NCI-H69 (cell line): Measurements from ENCODE around the gene IL32.

ENCODE experiments used
- DNase-seq: peaks from one replicate; lab custom pipeline; 2025; lab: John Stamatoyannopoulos, UW

IL32 gene

DNA sequence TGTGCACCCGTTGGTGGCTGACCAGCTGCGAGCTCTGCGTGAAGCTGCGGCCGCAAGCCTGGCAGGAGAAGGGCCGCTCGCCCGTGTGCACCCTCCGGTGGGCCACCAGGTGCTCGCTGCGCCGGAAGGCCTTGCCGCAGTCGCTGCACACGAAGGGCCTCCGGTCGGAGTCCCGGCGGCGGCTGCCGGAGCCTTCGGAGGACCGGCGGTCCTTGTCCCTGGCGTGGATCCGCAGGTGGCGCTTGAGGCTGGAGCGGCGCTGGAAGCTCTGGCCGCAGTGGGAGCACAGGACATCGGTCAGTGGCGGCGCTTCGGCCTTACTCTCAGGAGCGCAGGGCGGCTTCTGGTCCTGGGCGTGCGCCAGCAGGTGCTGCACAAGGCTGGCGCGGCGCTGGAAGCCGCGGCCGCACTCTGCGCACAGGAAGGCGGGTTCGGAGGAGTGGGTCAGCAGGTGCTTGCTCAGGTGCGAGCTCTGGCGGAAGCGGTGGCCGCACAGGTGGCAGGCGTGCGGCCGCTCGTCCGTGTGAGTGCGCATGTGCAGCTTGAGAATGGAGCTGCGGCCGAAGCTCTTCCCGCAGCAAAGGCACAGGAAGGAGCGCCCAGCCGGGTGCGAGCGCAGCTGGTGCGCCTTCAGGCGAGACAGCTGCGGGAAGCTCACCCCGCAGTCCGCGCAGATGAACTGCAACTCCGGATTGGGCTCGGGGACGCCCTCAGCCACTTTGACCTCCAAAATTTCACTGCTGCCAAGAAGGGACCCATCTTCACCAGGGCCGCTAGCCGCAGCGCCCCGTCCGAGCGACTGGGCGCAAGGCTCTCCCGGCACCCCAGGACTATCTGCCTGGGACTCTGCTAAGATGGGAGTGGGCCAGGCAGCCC, 24.5 kb downstream of the IL32 start:
- DNase-seq, result peak; percentile 88

DNA sequence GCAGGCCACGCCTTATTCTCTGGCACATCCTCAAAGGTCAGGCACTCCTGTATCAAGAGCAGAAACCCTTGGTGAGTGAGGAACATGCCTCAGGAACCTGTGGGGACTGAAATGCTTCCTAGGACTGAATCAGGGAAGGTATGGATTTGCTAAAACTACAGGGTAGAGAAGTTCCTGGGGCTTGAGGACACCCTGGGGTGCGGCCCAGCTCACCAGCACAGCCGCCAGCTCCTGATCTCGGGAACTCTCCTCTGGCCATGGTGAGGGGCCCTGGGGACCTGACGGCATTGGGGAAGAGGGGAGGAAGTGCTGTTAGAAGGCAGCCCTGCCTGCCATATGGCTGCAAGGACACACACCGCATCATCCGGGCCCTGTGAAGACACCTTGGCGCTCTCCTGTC, 26.1 kb downstream of the IL32 start:
- DNase-seq, result no peak

DNA sequence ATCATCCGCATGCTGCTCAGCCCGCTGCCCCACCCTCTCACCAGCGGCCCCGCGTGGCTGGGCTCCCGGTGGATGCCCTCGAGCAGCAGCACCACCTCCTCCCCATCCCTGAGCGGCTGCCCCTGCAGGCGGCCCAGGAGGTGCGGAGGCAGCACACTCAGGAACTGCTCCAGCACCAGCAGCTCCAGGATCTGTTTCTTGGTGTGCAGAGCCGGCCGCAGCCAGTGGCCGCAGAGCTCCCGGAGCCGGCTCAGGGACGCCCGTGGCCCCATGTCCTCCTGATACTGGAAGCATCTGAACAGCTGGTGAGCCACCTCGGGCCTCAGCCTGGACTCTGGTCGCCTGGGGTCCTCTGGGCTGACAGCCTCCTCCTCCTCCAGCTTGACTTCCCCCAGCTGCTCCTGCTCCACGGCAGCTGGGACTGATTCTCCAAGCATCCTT, 27.1 kb downstream of the IL32 start:
- DNase-seq, result no peak

DNA sequence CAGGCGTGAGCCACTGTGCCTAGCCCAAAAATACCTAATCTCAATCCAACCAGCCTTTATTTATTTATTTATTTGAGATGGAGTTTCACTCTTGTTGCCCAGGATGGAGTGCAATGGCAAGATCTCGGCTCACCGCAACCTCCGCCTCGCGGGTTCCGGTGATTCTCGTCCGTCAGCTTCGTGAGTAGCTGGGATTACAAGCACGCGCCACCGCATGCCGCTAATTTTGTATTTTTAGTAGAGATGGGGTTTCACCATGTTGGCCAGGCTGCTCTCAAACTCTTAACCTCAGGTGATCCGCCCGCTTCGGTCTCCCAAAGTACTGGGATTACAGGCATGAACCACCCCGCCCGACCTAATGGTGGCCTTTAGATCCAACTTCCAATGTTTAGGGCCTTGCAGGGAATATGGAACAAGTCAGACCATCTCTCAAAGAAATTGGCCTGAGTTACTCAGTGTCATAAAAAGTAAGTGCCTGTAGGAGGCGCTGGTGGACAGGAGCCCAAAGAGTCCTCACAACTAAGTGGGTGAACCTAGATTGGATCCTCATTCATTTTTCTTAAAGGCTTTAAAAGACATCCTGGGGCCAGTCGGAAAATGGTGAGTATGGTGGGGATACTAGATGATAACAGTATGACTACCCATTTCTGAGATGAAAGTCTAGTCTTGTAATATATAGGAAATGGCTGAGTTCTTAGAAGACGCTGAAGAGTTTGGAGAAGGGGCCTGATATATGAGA, 29.0 kb downstream of the IL32 start:
- DNase-seq, result peak; percentile 72

GRCh38 chr16:3095869-3096268, 30.4 kb downstream of the IL32 start:
- peak; percentile 39 for DNase-seq

GRCh38 chr16:3096362-3096761, 30.9 kb downstream of the IL32 start:
- no peak for DNase-seq

- DNase-seq, result no peak
Observed at GRCh38 chr16:3097266-3097665, 31.8 kb downstream of the IL32 start.

GRCh38 chr16:3098459-3099394, 33.3 kb downstream of the IL32 start, which contains the start of gene ZSCAN10:
Gene ZSCAN10 (minus strand): TSS chr16:3099294. CDS start chr16:3092937, 6,357 bp downstream.
- no peak for DNase-seq

DNA sequence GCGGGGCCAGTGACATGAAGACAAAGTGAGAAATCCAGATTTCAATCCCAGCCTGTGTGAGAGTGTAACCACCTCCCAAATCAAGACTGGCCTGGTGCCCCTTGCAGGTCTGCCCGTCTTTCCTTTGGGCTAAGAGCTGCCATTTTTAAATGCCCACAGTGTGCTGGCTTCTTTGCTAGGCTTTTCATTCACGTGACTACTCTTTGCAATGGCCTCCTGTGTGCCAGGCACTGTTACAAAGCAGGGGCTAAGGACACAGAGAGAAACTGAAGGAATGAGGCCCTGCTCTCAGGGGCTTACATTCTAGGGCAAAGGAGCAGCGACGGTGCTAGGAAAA, 33.9 kb downstream of the IL32 start:
- no peak for DNase-seq

- peak; percentile 98 for DNase-seq
Observed at GRCh38 chr16:3099732-3100499, 34.5 kb downstream of the IL32 start.

DNA sequence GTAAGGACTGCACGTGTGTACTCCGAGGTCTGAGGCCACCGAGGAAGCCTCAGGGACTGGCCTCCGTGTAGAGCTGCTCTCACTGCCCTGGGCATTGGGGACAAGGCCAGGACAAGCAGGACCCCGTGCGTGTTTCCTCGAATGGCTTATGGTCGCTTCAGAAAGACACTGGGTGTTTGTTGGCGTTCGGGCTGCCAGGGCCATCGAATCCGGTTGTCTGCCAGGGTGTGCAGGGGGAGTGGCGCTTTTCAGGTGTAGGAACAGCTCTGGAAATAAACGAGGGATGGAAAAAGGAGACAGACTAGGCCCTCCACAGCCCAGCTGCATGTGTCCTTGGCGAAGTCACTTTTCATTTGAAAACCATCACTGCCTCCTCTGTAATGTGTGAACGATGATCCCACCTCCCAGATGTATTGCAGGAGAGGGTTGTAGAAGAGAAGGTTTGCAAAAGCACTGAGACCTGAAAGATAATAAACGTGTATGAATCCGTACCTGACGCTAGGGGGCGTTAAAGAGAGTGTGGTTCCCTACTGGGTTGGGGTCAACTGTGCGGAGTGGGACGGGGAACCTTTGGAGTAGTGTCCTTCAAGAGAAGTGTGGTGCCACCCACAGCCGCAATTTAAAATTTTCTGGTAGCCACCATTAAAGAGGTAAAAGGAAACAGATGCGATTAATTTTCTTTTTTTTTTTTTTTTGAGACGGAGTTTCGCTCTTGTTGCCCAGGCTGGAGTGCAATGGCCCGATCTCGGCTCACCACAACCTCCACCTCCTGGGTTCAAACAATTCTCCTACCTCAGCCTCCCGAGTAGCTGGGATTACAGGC, 35.8 kb downstream of the IL32 start:
- DNase-seq, result peak; percentile 61

GRCh38 chr16:3101841-3102470, 36.5 kb downstream of the IL32 start:
- peak; percentile 57 for DNase-seq

GRCh38 chr16:3106205-3106928, 40.9 kb downstream of the IL32 start:
- DNase-seq, result peak; percentile 97

- peak; percentile 94 for DNase-seq
Observed at GRCh38 chr16:3112058-3112880, 46.8 kb downstream of the IL32 start, which contains the start of gene ZNF205. Gene ZNF205 (plus strand): TSS chr16:3112586. CDS start chr16:3113431, 845 bp downstream.

GRCh38 chr16:3112881-3113574, 47.6 kb downstream of the IL32 start:
- peak; percentile 47 for DNase-seq

- DNase-seq, result peak; percentile 81
Observed at GRCh38 chr16:3113765-3114479, 48.5 kb downstream of the IL32 start.

- no peak for DNase-seq
Observed at GRCh38 chr16:3115003-3115402, 49.6 kb downstream of the IL32 start.
